G401.6 (cell line): ENCODE results near the gene MORN5.

Experiments used
- FAIRE-seq: peaks from 2 replicates; lab custom pipeline; 2012; peaks lifted over from hg19 to GRCh38; lab: Jason Lieb, UNC

The MORN5 gene

GRCh38 chr9:122192914-122193525 lies 33.3 kb downstream of the MORN5 start:
- no peak for FAIRE-seq

GRCh38 chr9:122193651-122194050 lies 33.9 kb downstream of the MORN5 start:
- no peak for FAIRE-seq

- no peak for FAIRE-seq
Measured at GRCh38 chr9:122195875-122196274, 36.2 kb downstream of the MORN5 start.

- FAIRE-seq, result no peak
Measured at GRCh38 chr9:122197426-122197825, 37.7 kb downstream of the MORN5 start.

- FAIRE-seq, result no peak
Measured at GRCh38 chr9:122197882-122198281, 38.2 kb downstream of the MORN5 start.

- no peak for FAIRE-seq
Measured at GRCh38 chr9:122200960-122201595, 41.4 kb downstream of the MORN5 start.

- FAIRE-seq, result no peak
Measured at GRCh38 chr9:122201641-122202040, 41.9 kb downstream of the MORN5 start.

- FAIRE-seq, result no peak
Measured at GRCh38 chr9:122202111-122202510, 42.4 kb downstream of the MORN5 start.

GRCh38 chr9:122204055-122204454 lies 44.3 kb downstream of the MORN5 start:
- no peak for FAIRE-seq

- no peak for FAIRE-seq
Measured at GRCh38 chr9:122204491-122204890, 44.8 kb downstream of the MORN5 start.

GRCh38 chr9:122205176-122205575 lies 45.5 kb downstream of the MORN5 start:
- no peak for FAIRE-seq

- no peak for FAIRE-seq
Measured at GRCh38 chr9:122206118-122207046, 46.7 kb downstream of the MORN5 start.

GRCh38 chr9:122207096-122207495 lies 47.4 kb downstream of the MORN5 start:
- FAIRE-seq, result no peak

- FAIRE-seq, result no peak
Measured at GRCh38 chr9:122209451-122209850, 49.7 kb downstream of the MORN5 start.

- no peak for FAIRE-seq
Measured at GRCh38 chr9:122212473-122213004, 52.8 kb downstream of the MORN5 start.

GRCh38 chr9:122213102-122213588 lies 53.4 kb downstream of the MORN5 start:
- no peak for FAIRE-seq

GRCh38 chr9:122213589-122214413 lies 54.1 kb downstream of the MORN5 start:
- FAIRE-seq, result no peak

GRCh38 chr9:122214507-122214906 lies 54.8 kb downstream of the MORN5 start:
- FAIRE-seq, result no peak

GRCh38 chr9:122215663-122216062 lies 56.0 kb downstream of the MORN5 start:
- FAIRE-seq, result no peak

- no peak for FAIRE-seq
Measured at GRCh38 chr9:122216138-122216797, 56.6 kb downstream of the MORN5 start.

- no peak for FAIRE-seq
Measured at GRCh38 chr9:122216798-122217418, 57.2 kb downstream of the MORN5 start.
